Measurements from ENCODE around the gene APOBEC2. TPM values are rescaled to one million over a fixed set of nuclear protein-coding genes. Genes with fewer than 3 reads are reported as not detected.

Gene APOBEC2
- total RNA-seq, 1 experiment from 2014 or later: not detected

DNA sequence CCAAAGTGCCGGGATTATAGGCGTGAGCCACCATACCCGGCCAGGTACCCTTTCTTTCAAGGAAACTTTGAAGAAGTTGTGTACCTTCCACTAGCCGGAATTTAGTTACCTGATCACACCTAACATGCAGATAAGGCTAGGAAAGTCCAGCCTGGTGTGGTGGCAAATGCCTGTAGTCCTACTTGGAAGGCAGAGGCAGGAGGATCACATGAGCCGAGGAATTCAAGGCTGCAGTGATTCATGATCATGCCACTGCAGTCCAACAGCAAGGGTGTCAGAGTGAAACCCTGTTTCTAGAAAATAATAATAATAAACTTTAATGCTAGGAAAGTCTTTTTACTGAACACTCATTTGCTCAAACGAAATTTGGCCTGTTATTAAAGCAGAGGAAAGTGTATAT lies 40.7 kb downstream of the APOBEC2 start:
- Histone ChIP-seq H3K9me2 (ENCODE audit: insufficient read depth) (no peaks in the 10 kb centered on the region), H4K20me1 (ENCODE audit: insufficient read depth) (no peaks in the 10 kb centered on the region), H3K4me3 (replicated peaks in 1 of 2; ENCODE audit: low read depth in 1 of 2, low read length in 2 of 2) (no peak overlapping the region), H3K27ac (ENCODE audit: low read depth, low read length) (no peak overlapping the region), H3K27me3 (ENCODE audit: insufficient read depth, low read length) (no peaks in the 10 kb centered on the region), H3K9ac (ENCODE audit: low read length) (no peak overlapping the region), H3K36me3 (ENCODE audit: control insufficient read depth in 1 of 2, insufficient read depth in 2 of 2, low read length in 2 of 2) (peaks cover 55 to 65% of the 10 kb centered on the region in 2 experiments), H3K9me3 (ENCODE audit: control insufficient read depth in 1 of 2, insufficient read depth in 1 of 2, low read depth in 1 of 2, low read length in 2 of 2) (no peaks in the 10 kb centered on the region), H3K4me1 (ENCODE audit: control insufficient read depth in 1 of 2, insufficient read depth in 2 of 2, low read length in 2 of 2) (no peaks in the 10 kb centered on the region), H3K4me2 (ENCODE audit: low read length) (no peak overlapping the region), H3K79me2 (ENCODE audit: insufficient read depth, low read length) (no peaks in the 10 kb centered on the region; the same call in 1 of the 2 replicates), H2AFZ (ENCODE audit: low read depth, low read length, poor library complexity, severe bottlenecking) (no peak overlapping the region)
- intact Hi-C loops (cut with micrococcal nuclease): no loop called here
- no peak for DNase-seq (ENCODE audit: low read depth, low spot score)
- ChIA-PET RAD21 (ENCODE audit: low non-redundant PET in 1 of 2, low total read pairs in 2 of 2, uncharacterized antibody in 2 of 2, unreplicated experiment in 2 of 2) (no interaction called here), POLR2A (interaction anchor here (0.7 kb wide), 1 partner anchor 106 kb away, joined by 3 read pairs; no protein-coding TSS in a partner anchor), CTCF (no interaction called here)
- no TSS peak for BruUV-seq (replicated peaks)
- TF ChIP-seq YY1 (IDR thresholded peaks at IDR 0.05; ENCODE audit: extremely low read depth, insufficient replicate concordance, low read depth, low read length): no peak
- no peak for TF ChIP-seq ZNF274 (IDR thresholded peaks at IDR 0.05; ENCODE audit: low read depth, low read length)
- TF ChIP-seq, protein P1, sequence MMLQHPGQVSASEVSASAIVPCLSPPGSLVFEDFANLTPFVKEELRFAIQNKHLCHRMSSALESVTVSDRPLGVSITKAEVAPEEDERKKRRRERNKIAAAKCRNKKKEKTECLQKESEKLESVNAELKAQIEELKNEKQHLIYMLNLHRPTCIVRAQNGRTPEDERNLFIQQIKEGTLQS (IDR thresholded peaks at IDR 0.05): no peak
- no peak for TF ChIP-seq SRF (IDR thresholded peaks at IDR 0.05; ENCODE audit: low read depth)
- TF ChIP-seq CBX3 (IDR thresholded peaks at IDR 0.05; ENCODE audit: low read depth): no peak
- no peak for TF ChIP-seq REST (IDR thresholded peaks at IDR 0.05; ENCODE audit: low read depth)
- TF ChIP-seq FOSL1 (IDR thresholded peaks at IDR 0.05; ENCODE audit: low read depth): no peak
- no peak for ATAC-seq
